ENCODE results near the gene KRT25. TPM values are rescaled to one million over a fixed set of nuclear protein-coding genes. Genes with fewer than 3 reads are reported as not detected.

The KRT25 gene
- total RNA-seq, 1 donor from 2014 or later: not detected

GRCh38 chr17:40724656-40725055 is 30.5 kb downstream of the KRT25 start:
- Mint-ChIP-seq H3K27me3 (ENCODE audit: low read depth) (peaks cover 42% of the 10 kb centered on the region), H3K4me1 (no peaks in the 10 kb centered on the region), H3K36me3 (ENCODE audit: low read depth) (no peaks in the 10 kb centered on the region), H3K9me3 (no peaks in the 10 kb centered on the region), H3K4me3 (no peak overlapping the region), H3K27ac (ENCODE audit: unreplicated experiment) (no peak overlapping the region)
- no peak for TF ChIP-seq CTCF (conservative IDR thresholded peaks at IDR 0.05)
- no peak for DNase-seq (ENCODE audit: low read depth, low spot score)

GRCh38 chr17:40722241-40722640 is 32.9 kb downstream of the KRT25 start:
- Mint-ChIP-seq H3K4me1 (no peaks in the 10 kb centered on the region), H3K27ac (ENCODE audit: unreplicated experiment) (no peak overlapping the region), H3K27me3 (ENCODE audit: low read depth) (peaks cover 28% of the 10 kb centered on the region), H3K36me3 (ENCODE audit: low read depth) (no peaks in the 10 kb centered on the region), H3K9me3 (no peaks in the 10 kb centered on the region), H3K4me3 (no peak overlapping the region)
- TF ChIP-seq CTCF (conservative IDR thresholded peaks at IDR 0.05): no peak
- no peak for DNase-seq (ENCODE audit: low read depth, low spot score)

- Mint-ChIP-seq H3K36me3 (ENCODE audit: low read depth) (no peaks in the 10 kb centered on the region), H3K4me3 (no peak overlapping the region), H3K27ac (ENCODE audit: unreplicated experiment) (no peak overlapping the region), H3K4me1 (no peaks in the 10 kb centered on the region), H3K27me3 (ENCODE audit: low read depth) (peaks cover 25% of the 10 kb centered on the region), H3K9me3 (no peaks in the 10 kb centered on the region)
- no peak for DNase-seq (ENCODE audit: low read depth, low spot score)
- no peak for TF ChIP-seq CTCF (conservative IDR thresholded peaks at IDR 0.05)
These were observed 34.2 kb downstream of the KRT25 start for GRCh38 chr17:40720899-40721298.

GRCh38 chr17:40718930-40719329 is 36.2 kb downstream of the KRT25 start:
- Mint-ChIP-seq H3K36me3 (ENCODE audit: low read depth) (no peaks in the 10 kb centered on the region), H3K27me3 (ENCODE audit: low read depth) (peaks cover 15% of the 10 kb centered on the region), H3K9me3 (no peaks in the 10 kb centered on the region), H3K4me3 (no peak overlapping the region), H3K4me1 (no peaks in the 10 kb centered on the region), H3K27ac (ENCODE audit: unreplicated experiment) (no peak overlapping the region)
- no peak for TF ChIP-seq CTCF (conservative IDR thresholded peaks at IDR 0.05)
- DNase-seq (ENCODE audit: low read depth, low spot score): no peak

GRCh38 chr17:40717776-40718175 is 37.4 kb downstream of the KRT25 start:
- Mint-ChIP-seq H3K4me3 (no peak overlapping the region), H3K27me3 (ENCODE audit: low read depth) (peaks cover 12% of the 10 kb centered on the region), H3K4me1 (no peaks in the 10 kb centered on the region), H3K36me3 (ENCODE audit: low read depth) (no peaks in the 10 kb centered on the region), H3K27ac (ENCODE audit: unreplicated experiment) (no peak overlapping the region), H3K9me3 (no peaks in the 10 kb centered on the region)
- no peak for TF ChIP-seq CTCF (conservative IDR thresholded peaks at IDR 0.05)
- DNase-seq (ENCODE audit: low read depth, low spot score): no peak

GRCh38 chr17:40714473-40714872 is 40.7 kb downstream of the KRT25 start:
- no peak overlapping the region for H3K4me3 Mint-ChIP-seq
- H3K4me1 Mint-ChIP-seq: no peaks in the 10 kb centered on the region
- H3K36me3 Mint-ChIP-seq (ENCODE audit: low read depth): no peaks in the 10 kb centered on the region
- no peak overlapping the region for H3K27ac Mint-ChIP-seq (ENCODE audit: unreplicated experiment)
- H3K27me3 Mint-ChIP-seq (ENCODE audit: low read depth): peaks cover 5% of the 10 kb centered on the region
- H3K9me3 Mint-ChIP-seq: no peaks in the 10 kb centered on the region
- TF ChIP-seq CTCF (conservative IDR thresholded peaks at IDR 0.05): no peak
- no peak for DNase-seq (ENCODE audit: low read depth, low spot score)

Data from neural crest cell (in vitro differentiated cells).